CD4-positive, alpha-beta T cell treated with Interleukin-17A for 4 hours (primary cell): ENCODE data around the gene ABTB1.
"Not testable (repeated sequence)": the region's sequence is repeated elsewhere in the genome, so short reads cannot be mapped to it uniquely, and the experiment has no call there.

Experiments
- DNase-seq: peaks from one replicate; pipeline ENCODE4 v3.0.0-alpha.2; 2020; ENCODE audit warnings: mixed read lengths

ABTB1 gene

DNA sequence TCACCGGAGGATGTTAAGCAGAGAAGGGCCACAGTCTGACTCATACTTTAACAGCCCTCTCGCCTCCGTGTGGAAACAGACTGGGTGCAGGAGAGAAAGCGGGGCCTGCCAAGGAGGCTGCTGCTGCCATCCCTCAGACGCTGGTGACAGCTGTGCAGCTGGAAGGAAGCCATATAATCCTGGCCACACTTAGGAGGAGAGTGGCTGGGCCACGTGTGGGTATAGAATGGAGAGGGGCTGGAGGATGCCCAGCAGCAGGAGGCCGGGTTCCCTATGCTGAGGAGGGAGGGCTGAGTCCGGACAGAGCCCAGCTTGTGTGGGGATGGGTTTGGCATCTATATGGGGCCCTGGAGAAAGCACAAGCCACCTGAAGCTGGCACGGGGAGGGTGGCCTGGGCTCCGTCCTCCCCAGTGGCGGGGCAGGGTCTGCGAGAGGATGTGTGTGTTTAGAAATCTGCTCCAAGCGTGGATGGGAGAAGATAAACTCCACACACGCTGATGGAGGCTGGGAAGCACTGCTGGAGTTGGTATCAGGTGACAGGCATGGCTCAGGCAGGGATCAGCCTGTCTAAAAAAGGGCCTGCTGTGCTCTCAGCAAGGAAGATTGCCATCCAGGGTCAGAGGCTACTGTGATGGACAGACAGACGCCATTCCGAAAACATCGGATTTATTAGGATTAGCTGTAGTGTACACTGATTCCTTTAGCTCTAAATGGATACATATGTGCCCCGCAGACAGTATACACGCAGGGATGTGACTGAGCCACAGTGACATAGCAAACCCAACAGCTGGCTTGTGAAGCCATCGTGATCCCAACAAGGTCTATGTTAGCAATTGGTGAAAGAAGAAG is 15.9 kb downstream of the ABTB1 start:
- DNase-seq = no peak

DNA sequence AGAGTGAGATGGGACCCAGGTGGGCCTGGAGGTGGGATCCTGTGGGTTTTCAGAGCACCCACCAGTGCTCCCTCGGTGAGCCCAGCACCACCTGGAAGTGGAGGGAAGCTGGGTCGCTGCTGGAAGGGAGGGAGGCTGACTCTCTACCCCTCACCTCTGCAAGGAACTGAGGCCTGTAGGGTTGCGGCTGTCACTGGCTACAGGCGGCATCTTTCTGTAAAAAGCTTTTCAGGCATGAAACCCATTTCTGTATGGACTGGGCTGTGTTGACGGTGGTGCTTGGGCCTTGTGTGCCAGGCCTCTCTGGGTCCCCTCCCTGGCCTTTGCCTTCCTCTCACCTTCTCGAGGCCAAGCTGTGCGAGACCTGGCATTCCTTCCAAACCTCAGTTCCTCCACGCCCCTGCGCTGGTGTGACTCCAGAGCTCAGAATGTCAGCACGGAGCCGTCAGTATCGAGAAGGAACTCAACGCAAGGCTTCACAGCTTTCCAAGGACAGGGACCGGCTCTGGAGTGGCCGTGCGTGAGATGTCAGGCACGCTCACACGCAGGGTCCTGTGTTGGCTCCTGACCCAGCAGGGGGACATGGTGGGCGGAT is 16.6 kb downstream of the ABTB1 start:
- no peak for DNase-seq

DNA sequence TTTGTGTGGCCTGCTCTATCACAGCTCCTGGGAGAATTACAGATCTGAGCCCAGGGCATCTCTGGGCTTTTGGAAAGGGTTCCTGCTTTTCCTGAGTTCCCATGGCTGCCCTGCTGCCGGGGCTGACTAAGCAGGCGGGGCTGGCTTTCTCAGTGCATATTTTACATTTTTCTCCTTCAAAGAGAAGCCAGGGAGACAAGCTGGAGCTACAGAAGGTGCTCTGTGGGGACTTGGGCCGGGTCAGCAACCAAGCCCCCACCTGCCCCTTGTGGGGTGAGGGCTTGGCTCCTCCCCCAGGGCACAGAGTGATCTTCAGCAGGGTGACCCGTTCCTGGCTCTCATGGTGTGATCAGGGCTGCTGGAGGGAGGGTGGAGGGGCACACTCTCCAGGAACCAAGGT is 17.4 kb downstream of the ABTB1 start:
- DNase-seq = no peak

DNA sequence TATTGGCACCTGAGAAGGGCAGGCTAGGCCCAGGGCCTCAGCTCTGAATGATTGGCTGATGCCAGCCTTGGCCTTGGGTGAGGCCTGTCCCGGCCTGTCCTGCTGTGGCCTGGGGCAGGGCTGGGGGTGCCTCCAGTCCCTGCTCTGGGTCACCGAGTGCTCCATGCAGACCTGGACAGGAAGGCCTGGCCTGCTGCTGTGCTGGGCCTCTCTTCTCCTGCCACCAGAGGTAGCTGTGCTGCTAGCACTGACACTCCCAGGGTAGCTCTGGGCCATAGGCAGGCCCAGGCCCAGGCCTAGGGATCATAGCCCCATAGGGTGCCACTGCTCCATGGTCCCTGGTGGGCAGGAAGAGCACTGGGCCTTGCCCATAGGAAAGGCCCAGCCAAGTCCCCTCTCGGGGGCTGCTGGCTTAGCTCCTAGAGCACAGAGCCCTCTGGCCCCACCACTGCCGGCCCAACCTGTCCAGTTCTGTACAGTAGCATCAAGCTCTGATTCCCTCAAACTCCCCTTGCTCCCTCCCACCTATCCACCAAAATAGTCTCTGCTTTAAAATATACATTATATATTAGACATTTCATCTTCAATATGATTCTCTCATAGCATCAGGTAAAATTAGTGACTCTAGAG is 18.2 kb downstream of the ABTB1 start:
- DNase-seq = no peak

DNA sequence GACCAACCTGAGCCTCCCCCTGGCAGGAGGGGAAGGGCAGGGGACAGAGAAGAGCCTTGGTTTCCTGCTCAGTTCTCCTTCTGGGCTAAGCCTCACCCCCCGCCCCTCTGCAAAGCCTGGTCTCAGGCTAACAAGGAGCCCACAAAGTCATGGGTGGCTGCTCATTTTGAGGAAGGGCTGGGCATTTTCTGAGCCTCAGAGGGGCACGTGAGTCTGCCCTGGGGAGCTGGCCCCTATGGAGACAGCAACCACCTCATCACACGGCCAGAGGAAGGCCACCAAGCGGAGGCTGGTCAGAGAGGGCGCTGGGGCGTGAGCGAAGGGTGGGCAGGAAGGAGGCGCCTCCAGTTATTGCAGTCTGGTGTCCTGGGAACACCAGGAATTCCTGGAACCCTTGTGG is 18.7 kb downstream of the ABTB1 start:
- no peak for DNase-seq

DNA sequence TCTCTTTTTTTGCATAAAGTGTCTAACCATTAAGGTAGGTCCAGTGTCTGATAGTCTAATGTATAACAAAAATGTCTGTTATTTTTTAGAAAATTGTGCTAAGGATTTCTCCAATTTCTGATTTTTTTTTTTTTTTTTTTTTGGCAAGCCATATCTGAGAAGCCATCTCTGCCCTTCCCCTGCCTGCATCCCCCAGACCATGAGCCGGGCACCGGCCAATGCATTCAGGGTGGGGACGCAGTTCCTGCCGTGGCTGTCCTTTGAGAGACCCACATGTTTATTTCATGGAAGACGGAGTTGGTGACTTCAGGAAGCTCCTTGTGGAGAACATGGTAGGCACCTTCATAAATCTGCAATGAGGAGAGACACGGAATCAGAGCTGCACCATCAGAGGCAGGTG is 19.2 kb downstream of the ABTB1 start:
- no peak for DNase-seq

DNA sequence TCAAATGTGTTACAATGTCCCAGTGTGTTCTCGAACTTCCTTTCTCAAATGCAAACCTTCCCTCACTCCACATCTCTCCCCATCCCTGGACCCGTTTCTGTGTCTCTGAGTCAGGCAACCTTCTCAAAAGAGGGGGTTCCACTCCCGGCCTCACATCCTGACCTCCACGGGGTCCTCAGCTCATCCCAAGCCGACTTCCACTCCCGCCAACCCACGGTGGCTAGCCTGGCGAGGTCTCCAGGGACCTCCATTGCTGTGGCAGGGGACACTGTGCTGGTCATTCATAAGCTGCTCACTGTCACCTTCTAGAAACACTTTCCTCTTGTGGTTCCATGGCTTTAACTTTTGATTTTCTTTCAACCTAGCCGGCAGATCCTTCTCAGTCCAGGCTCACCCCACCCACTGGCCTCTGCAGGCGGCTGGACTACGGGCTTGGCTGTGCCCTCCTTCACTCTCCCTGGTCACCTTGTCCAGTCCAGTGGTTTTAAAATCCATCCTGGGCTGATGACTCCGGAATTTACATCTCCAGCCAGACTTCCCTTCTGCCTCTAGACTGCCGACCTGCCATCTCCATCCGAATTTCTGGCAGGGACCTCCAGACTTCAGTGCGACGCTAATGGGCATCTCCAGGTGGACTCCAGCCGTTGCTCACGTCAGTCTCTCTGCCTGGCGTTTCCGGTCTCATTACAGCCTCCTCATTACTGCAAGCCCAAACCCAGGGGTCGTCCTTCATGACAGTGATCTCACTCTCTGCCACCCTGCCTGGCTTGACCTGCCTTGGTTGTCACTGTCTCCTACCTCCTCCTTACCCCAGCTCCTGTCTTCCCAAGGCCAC is 20.0 kb downstream of the ABTB1 start:
- no peak for DNase-seq

DNA sequence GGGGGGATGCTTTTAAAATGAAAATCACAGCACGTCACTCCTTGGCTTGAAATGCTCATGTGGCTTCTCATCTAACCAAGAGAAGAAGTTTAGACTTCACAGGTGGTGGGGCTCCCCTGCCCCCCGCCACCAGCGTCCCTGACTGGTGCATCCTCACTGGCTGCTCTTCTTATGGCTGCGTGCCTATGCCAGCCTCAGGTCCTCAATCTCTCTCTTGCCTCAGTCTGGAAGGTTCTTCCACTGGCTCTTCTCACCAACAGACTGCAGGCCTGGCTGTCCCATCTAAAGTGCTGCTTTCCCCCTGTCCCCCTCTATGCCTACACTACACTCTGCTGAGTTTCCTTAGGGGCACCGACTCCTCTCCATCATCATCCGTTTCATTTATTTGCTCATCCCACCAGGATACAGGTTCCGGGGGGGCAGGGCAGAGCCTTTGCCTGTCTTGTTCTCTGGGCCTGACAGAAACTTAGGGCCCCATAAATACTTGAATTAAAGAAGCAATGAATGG is 20.6 kb downstream of the ABTB1 start:
- DNase-seq = no peak

DNA sequence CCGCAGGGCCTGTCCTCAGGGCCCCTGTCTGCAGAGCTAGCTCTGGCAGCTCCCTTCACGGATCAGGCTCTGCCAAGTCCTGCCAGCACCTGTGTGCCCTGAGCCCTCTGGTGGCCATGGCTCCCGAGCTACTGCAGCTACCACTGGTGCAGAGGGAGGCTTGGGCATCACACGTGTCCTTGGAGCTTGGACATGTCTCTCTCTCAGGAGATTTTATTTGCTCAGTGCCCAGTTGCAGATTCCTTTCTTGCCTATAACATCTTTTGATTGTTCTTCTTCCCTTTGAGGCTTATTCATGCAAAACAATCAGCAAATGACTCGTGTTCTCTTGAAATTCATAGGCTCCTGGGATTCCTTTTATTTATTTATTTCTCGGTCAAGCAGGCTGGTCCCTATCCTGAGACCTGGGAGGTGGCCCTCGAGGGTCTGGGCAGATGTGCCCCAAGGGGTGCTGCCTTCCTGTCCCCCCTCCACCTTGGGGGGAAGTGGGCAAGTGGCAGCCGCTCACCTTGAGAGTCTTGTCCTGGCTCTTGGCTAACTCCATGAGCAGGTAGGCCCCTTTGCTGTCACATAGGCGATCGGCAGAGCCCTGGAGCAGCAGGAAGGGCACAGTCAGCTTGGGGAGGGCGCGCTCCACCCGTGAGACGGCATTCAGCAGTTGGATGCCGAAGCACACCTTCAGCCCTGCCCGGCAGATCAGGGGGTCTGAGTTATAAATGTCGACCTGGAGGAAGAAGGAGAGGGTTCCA is 21.9 kb downstream of the ABTB1 start:
- DNase-seq = peak; percentile 69

DNA sequence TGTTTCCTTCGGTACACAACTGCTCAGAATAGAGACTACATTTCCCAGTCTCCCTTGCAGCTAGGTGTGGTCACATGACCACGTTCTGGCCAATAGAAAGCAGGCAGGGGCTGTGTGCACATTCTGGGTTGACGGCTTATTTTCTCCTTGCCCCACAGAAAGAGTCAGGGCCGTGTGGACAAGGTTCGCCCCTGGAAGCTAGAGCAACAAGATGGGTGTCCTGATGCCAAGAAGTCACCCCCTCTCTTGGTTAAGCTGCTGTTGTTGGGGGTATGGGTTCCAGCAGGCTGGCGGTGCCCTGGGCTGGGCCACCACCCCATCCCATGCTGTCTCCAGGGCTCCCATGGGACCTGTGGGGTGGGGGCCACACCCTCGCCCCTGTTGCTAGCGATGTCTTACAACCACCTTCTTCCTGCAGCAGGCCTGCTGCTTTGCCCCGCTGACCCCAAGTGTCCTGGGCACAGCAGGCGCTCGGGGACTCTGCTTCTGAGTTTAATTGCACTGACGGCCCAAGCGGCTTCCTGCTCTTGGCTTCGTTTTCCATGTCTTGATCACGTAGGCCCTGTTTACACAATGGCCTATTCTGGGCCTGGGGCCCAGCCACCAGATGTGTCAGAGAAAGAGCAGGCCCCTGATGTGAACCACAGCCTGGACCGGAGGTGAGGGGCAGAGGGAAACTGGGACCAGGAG is 24.9 kb downstream of the ABTB1 start:
- DNase-seq = peak; percentile 48

DNA sequence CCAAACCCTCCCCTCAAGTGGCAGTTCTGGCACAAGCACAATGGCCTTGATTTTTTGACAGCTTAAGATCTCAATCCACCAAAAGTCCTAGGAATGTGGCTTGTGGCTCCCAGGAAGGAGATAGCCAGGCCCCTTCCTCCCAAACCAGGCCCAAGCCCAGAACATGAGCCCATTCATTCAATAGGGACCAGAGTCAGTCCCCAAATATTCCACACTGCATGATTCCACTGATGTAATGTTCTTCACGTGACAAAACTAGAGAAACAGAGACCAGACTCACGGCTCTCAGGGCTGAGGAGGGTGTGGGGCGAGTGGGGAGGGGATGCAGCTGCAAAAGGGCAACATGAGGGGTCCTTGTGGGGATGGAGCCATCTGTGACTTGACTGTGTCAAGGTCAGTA is 25.5 kb downstream of the ABTB1 start:
- DNase-seq = no peak

DNA sequence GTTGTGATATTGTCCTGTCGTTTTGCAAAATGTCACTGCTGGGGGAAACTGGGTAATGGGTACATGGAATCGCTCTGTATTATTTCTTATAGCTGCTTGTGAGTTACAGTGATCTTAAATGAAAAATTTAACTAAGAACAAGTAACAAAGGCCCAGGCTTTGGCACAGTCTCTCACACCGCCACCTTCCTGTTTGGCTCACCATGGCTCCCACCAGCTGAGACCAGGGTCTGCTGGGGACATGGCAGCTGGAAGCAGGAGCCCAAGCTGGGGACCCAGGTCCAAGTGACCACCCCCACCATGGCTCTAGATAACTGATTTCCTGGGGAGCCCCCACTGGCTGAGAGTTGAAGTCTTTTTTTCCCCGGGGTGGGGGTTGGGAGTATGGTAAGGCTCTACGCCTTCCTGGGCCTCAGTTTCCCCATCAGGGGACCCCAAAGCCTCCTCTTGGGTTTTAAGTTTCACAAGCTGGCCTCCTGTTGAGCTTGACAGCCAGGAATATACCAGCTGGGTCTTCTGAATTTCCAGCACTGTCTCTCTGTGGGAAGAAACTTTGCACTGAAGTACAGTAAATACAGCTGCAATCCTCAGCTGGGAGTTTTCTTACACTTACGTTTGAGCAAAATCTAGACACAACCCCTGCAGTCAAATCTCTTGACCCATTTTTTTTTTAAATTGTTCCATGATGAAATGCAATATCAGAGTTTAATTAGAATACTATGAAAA is 26.1 kb downstream of the ABTB1 start:
- no peak for DNase-seq

DNA sequence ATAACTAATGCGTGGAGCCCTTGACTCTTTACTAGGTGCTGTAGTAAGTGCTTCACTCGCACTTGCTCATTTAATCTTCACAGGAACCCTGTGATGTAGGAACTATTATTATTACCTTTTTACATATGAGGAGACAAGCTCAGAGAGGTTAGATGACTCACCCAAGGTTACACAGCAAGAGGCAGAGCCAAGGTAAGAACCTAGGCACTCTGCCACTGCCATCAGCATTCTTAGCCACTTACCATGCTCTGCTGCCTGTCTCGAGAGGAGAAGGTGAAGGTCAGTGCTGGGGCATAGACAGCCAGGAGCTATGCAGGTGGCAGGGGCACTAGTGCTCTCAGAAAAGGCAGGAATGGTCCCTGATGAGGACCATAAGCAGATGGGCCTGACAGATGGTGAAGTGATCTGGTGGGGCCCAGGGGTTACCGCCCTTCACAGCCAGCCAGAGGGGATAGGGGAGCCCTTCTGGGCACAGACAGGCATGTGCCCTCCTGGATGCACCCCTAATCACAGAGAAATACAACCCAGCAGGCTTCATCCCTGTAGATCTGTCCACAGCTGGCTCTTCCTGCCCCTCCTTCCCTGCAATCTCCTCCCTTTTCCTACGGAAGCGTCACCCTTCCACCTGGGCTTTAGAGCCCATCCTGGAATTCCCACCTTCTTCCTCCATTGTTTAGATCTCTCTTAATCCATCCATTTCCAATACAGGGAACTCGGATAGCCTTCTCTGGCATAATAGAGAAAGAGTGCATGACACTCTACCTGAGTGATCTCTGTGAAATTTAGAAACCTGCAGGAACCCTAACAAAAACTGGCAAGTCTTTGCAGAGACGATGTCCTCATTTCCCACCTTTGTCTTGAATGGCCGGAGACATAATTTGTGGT is 26.9 kb downstream of the ABTB1 start:
- no peak for DNase-seq

DNA sequence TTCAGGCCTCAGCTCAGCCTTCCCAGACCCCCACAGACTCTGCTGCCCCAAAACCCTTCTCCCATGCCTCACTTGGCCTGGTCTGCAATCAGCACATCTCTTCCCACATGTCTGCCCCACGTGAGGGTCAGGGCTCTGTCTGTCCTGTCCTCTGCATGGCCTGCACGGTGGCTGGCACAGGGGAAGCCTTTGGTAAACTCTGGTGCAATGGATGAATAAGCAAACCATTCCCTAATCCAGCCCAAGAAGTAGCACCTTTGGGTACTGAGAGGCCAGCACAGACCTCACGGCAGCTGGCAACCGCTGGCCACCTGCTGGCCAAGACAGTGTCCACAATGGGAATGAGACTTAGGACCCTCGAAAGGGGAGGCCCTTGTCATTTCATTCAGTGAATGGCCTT is 27.7 kb downstream of the ABTB1 start:
- DNase-seq = no peak

DNA sequence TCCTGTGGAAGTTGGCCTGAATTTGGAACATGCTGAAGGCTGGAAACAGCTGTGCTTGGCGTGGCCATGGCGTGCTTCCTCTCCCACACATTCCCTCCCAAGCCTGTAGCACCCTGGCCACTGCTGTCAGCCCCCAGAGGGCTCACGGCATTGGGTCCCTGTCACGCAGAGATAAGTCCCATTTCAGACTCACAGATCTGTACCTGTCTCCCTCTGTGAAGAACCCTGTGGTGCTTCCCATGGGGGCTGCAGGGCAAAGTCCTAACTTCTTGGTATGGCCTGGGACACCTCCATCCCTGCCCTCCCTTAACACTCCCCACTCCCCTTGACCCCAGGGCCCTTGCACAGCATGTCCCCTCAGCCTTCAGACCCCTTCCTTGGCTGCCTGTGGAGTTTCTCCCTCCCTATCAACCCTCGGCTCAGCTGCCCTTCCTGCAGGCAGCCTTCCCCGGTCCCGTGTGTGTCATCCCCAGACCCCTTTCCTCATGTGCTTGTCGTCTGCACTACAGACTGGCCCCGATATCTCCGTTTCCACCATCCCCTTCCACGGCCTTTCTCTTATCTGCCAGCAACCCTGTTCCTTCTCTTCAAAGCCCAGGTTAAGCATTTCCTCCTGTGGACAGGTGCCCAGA is 28.6 kb downstream of the ABTB1 start:
- no peak for DNase-seq

DNA sequence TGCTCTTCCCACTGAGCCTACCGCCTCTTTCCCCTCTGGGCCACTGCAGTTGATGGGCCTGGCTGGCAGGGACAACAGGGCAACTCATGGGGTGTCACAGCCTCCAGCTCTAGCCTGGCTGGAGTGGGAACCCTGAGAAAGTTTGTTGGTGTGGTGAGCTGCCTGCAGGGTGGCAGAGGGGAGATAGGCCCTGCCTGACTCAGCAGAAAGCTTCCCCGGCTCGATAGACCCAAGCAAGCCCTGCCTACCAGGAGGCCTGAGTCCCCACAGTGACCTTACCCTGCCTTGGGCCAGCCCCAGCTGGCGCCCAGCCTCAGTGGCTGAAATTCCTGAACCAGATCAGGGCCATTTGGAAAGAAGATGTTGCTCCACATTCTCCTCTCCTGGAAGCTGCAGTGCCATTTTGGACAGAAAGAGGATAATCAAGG is 29.4 kb downstream of the ABTB1 start:
- no peak for DNase-seq

DNA sequence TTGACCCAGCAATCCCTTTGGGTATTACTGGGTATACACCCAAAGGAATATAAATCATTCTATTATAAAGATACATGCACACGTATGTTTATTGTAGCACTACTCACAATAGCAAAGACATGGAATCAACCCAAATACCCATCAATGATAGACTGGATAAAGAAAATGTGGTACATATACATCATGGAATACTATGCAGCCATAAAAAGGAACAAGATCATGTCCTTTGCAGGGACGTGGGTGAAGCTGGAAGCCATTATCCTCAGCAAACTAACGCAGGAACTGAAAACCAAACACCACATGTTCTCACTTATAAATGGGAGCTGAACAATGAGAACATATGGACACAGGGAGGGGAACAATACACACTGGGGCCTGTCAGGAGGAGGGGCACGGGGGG is 32.1 kb downstream of the ABTB1 start:
- DNase-seq = not testable (repeated sequence)

DNA sequence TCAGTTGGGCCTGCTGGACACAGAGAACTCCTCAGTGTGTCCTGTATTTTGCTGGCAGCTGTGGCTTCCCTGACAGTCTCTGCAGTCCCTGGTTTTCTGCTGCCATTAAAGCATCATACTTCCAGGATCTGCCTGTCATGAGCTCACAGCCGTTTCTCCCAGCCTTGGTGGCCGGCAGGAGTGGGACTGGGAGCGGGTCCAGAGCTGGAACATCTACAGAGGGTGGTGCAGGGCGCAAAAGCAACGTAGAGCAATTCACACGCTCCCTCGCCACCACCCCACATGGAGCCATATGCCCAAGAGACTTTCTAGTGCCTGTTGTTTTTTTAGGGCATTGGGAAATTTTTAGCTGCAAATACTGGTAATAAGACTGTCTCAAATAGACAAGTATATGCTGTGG is 33.6 kb downstream of the ABTB1 start:
- DNase-seq = no peak

DNA sequence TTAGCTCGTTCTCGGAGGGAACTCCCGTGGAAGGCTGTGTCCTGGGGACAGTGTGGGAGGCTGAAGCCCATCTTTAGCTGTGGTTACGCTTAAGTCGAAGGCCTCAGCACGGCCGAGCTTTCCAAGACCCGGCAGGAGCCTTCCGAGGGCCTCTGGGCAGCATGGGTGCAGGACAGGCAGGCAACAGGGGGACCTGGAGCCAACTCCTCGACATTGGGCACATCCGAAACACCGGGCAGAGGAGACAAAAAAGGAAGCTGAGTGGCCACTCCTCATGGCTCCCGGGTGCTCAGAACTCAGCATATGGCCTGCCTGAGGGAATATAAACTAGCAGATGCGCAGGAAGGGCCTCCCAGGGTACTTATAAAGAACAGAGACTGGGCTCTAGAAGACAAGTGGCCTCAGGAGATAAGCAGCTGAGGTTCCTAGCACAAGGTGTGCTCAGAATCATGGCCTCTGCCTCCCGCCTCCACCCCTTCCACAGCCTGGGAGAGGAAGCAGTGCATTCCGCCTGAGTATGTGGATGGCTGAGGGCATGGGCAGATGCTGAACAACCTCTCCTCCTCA is 34.1 kb downstream of the ABTB1 start:
- DNase-seq = no peak
